ENCODE measurements around the gene AGPAT3.

The AGPAT3 gene

DNA sequence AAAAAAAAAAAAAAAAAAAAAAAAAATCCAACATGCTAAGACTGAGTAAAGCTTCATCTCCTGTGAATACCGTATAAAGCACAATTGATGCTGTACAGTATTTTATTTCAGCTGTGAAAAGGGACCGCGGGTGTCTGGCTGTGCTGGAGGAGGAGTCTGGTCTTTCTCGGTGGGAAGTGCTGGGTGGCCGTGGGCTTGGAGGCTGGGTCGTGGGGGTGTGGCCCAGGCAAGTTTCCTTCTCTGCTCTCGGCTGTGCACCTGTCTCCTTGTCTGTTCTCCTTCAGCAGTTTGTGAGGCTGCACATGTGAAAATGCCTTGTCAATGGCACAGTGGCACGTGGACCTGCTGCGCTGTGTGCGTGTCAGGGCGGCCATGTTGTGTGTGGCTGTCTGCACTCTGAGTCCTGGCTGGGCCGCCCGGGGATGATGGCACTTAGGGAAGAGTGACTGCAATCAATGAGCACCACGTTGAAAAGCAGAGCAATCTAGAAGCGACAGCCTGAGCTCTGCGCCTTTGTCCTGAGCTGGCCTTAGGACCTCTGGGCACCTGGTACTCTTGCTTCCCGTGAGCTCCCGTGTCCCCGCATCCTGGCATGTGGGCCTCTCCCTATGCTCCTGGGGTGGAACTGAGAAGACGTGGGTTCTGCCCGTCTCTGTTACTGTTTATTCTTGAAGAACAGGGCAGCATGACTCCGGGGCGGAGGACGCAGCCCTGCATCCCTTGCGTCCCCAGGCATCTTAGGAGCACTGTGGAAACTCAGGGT lies 14.5 kb downstream of the AGPAT3 start:
- no peak overlapping the region for H3K4me3 Mint-ChIP-seq
- no peaks in the 10 kb centered on the region for H3K27me3 Mint-ChIP-seq (ENCODE audit: low read depth)
- peaks cover 28% of the 10 kb centered on the region for H3K36me3 Mint-ChIP-seq (ENCODE audit: low read depth)
- H3K4me1 Mint-ChIP-seq (ENCODE audit: low read depth): peaks cover 33% of the 10 kb centered on the region
- peaks cover 4% of the 10 kb centered on the region for H3K9me3 Mint-ChIP-seq
- no peak overlapping the region for H3K27ac Mint-ChIP-seq

DNA sequence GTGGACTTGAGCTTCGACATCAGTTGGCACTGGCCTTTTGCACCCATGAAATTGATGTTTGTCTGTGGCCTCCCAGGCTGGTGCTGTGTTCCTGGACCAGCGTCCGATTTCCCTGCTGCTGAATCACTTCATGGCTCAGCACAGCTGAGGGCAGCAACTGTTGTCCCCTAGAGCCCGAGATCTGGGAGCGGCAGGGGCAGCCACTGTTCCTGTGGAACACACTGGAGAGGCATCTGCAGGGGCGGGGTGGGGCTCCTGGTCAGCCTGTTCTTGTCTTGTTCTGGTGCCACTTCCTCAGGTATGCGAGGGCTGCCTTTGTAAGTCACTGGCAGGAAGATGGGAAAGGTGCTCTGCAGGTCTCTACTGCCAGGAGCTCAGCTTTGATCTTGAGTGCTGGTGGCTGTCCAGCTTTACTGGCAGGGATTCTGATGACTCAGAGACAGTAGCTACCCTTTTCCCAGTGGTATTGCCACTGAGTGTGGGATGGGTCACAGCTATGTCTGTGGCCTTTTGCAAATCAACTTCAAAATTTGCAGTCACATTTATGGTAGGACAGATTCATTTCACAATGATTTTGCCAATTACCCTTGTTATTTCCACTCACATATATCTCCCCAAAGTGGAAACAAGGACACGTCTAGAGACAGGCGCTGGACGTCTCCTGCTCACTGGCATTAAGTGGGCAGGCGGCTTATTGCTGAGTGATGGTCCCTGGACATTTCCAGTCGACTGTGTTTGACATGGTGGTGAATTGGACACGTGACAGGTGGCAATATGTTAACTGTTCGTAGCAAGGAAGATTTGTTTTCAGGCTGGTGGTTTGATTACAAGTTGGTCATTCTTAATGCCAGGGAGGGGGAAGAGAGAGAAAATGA lies 15.3 kb downstream of the AGPAT3 start:
- H3K4me3 Mint-ChIP-seq: no peak overlapping the region
- H3K27me3 Mint-ChIP-seq (ENCODE audit: low read depth): no peaks in the 10 kb centered on the region
- peaks cover 23% of the 10 kb centered on the region for H3K36me3 Mint-ChIP-seq (ENCODE audit: low read depth)
- no peak overlapping the region for H3K27ac Mint-ChIP-seq
- peaks cover 2% of the 10 kb centered on the region for H3K9me3 Mint-ChIP-seq
- H3K4me1 Mint-ChIP-seq (ENCODE audit: low read depth): peaks cover 34% of the 10 kb centered on the region

DNA sequence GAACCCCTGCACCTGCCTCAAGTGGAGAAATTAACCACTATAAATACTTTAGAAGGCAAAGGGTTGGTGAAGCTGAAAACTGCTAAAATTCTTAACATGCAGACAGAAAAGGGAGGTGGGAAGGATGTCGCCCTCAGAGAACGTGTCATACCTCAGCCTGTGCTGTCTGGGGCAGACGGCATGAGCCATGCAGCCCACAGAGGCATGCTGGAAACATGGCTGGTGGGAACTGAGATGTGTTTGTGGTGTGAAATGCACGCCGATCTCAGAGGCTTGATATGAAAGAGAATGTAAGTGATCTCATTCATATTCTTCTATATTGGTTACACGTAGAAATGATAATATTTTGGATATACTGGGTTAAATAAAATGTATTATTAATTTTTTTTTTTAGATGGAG lies 16.3 kb downstream of the AGPAT3 start:
- Mint-ChIP-seq H3K27me3 (ENCODE audit: low read depth) (no peaks in the 10 kb centered on the region), H3K9me3 (no peaks in the 10 kb centered on the region), H3K4me3 (no peak overlapping the region), H3K36me3 (ENCODE audit: low read depth) (peaks cover 20% of the 10 kb centered on the region), H3K4me1 (ENCODE audit: low read depth) (peaks cover 40% of the 10 kb centered on the region), H3K27ac (no peak overlapping the region)

DNA sequence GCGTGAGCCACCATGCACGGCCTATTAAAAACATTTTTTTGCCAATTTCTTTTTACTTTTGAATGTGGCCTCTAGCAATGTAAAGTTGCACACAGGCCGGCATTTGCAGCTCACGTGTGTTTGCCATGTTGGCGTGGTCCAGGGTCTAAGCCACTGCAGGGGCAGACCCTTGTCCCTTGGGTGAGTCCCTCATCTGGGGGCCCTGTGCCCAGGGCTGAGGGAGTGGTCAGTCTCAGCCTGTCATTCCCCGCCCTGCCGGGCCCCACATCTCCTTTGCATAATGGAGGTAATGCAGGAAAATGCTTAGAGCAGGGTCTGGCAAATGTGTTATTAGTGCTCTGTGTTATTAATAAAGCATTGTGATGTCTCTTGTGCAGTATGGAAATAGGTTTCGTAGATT lies 16.9 kb downstream of the AGPAT3 start:
- Mint-ChIP-seq H3K4me3 (no peak overlapping the region), H3K27ac (no peak overlapping the region), H3K9me3 (no peaks in the 10 kb centered on the region), H3K36me3 (ENCODE audit: low read depth) (peaks cover 19% of the 10 kb centered on the region), H3K27me3 (ENCODE audit: low read depth) (no peaks in the 10 kb centered on the region), H3K4me1 (ENCODE audit: low read depth) (peaks cover 40% of the 10 kb centered on the region)

DNA sequence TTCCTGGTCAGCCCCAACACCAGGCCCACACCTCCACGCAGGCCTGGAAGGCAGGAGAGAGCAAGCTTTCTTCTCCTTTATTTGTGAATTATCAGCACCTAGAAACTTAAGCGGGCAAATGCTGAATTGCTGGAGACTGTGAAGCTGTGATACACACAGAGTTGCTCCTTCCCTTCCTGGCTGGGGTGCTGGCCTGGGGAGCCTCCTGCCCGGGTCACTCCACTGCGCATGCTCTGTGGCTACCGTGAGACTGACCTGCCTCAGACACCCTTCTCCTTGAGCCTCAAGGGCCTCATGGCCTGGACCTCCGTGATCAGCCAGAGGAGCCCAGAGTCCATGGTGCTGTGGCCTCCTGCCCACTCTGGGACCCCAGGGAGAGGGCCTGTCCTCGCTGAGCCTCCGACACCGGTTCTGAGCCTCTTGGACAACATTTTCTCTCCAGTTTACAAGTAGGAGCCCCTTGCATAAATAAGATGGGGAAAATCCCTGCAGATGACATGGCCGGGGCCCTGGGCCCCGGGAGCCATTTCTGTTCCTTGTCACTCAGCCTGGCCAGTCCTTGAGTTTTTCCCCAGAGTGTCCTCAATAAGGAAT lies 18.0 kb downstream of the AGPAT3 start:
- no peaks in the 10 kb centered on the region for H3K27me3 Mint-ChIP-seq (ENCODE audit: low read depth)
- H3K27ac Mint-ChIP-seq: no peak overlapping the region
- peaks cover 20% of the 10 kb centered on the region for H3K36me3 Mint-ChIP-seq (ENCODE audit: low read depth)
- H3K9me3 Mint-ChIP-seq: no peaks in the 10 kb centered on the region
- no peak overlapping the region for H3K4me3 Mint-ChIP-seq
- peaks cover 39% of the 10 kb centered on the region for H3K4me1 Mint-ChIP-seq (ENCODE audit: low read depth)

DNA sequence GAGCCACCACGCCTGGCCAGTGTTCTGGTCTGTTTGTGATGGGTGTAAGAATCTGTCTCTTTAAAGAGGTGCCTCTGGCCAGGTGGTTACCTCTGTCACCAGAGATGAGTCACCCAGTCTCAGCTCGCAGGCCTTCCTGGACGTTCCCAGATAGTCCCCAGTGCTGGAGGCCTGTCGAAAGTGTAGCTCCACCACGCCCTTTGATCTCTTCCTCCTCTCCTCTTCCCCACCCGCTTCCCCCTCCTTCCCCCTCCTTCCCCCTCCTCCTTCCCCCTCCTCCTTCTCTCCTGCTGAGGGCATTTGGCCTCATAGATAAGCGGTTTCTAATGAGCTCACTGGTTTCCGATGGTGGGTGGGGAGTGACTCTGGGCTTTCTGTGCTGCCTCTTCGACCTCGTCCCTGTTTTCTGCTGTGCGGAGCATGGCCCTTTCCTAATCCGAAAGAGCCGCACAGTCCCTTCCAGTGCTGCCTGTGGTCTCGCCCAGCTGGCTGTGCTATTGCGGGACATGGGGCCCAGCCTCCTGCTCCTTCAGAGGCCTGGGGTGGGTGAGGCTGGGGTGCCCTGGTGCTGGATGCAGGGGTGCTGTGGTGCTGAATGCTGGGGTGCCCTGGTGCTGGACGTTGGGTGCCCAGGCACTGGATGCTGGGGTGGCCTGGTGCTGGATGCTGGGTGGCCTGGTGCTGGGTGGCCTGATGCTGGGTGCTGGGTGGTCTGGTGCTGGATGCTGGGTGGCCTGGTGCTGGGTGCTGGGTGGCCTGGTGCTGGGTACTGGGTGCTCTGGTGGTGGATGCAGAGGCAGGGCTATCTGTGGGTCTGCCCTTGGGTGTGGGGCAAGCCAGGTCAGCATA lies 19.2 kb downstream of the AGPAT3 start:
- no peaks in the 10 kb centered on the region for H3K9me3 Mint-ChIP-seq
- H3K36me3 Mint-ChIP-seq (ENCODE audit: low read depth): peaks cover 16% of the 10 kb centered on the region
- H3K27me3 Mint-ChIP-seq (ENCODE audit: low read depth): no peaks in the 10 kb centered on the region
- H3K27ac Mint-ChIP-seq: peak overlapping the region; percentile 32
- peaks cover 38% of the 10 kb centered on the region for H3K4me1 Mint-ChIP-seq (ENCODE audit: low read depth)
- no peak overlapping the region for H3K4me3 Mint-ChIP-seq

DNA sequence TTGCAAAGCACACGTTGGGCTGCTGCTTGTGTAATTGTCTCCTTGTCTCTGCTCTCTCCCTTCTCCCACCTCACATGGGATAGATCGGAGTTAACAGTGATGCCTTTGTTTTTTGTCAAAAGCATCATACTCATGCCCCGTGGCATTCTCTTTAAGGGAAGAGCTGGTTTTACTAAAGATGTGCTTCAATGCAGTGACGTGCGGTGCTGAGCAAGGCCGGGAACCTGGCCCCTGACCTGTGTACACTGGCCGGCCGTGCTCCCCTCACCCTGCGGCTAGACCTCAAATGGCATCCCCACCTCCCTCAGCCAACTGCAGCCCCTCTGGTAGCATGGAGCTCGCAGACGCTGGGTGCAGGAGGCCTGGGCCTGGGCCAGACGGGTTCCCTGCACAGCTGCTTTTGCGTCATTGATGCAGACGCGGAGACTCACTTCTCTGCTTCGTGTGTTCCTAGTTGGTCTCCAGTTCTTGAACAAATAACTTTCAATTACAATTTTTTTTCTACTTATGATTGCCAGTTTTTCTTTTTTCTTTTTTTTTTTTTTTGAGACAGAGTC lies 19.9 kb downstream of the AGPAT3 start:
- Mint-ChIP-seq H3K4me1 (ENCODE audit: low read depth) (peaks cover 37% of the 10 kb centered on the region), H3K27ac (no peak overlapping the region), H3K4me3 (no peak overlapping the region), H3K36me3 (ENCODE audit: low read depth) (peaks cover 17% of the 10 kb centered on the region), H3K9me3 (no peaks in the 10 kb centered on the region), H3K27me3 (ENCODE audit: low read depth) (no peaks in the 10 kb centered on the region)

DNA sequence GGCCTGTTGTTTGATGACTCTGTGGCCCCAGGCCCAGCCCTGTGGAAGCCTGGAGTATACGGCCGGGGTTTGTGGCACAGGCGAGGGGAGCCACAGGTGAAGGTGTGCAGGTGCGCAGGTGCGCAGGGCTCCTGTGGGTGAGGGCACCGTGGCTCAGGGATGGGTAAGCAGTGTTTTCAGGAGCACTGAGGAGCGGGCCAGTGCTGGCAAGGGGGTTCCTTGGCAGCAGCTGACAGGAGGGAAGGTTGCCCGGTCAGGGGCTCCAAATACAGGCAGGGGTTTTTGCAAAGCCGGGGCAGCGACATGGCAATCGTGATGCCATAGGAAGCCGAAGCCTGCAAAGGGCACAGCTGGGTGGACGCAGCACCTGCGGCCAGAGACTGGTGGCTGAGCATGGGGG lies 20.7 kb downstream of the AGPAT3 start:
- no peak overlapping the region for H3K27ac Mint-ChIP-seq
- H3K9me3 Mint-ChIP-seq: no peaks in the 10 kb centered on the region
- H3K4me3 Mint-ChIP-seq: no peak overlapping the region
- peaks cover 18% of the 10 kb centered on the region for H3K36me3 Mint-ChIP-seq (ENCODE audit: low read depth)
- H3K4me1 Mint-ChIP-seq (ENCODE audit: low read depth): peaks cover 34% of the 10 kb centered on the region
- H3K27me3 Mint-ChIP-seq (ENCODE audit: low read depth): no peaks in the 10 kb centered on the region

DNA sequence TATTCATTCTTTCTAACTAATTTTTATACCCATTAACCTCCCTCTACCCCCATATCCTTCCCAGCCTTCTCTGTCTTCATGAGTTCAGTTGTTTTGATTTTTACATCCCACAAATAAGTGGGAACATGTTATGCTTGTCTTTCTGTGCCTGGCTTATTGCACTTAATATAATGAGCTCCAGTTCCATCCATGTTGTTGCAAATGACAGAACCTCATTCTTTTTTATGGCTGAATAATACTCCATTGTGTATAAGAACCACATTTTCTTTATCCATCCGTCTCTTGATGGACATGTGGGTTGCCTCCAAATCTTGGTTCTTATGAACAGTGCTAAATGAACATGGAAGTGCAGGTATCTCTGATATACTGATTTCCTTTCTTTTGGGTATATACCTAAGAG lies 21.5 kb downstream of the AGPAT3 start:
- Mint-ChIP-seq H3K4me1 (ENCODE audit: low read depth) (peaks cover 29% of the 10 kb centered on the region), H3K9me3 (no peaks in the 10 kb centered on the region), H3K27me3 (ENCODE audit: low read depth) (no peaks in the 10 kb centered on the region), H3K27ac (no peak overlapping the region), H3K36me3 (ENCODE audit: low read depth) (peaks cover 18% of the 10 kb centered on the region), H3K4me3 (no peak overlapping the region)

DNA sequence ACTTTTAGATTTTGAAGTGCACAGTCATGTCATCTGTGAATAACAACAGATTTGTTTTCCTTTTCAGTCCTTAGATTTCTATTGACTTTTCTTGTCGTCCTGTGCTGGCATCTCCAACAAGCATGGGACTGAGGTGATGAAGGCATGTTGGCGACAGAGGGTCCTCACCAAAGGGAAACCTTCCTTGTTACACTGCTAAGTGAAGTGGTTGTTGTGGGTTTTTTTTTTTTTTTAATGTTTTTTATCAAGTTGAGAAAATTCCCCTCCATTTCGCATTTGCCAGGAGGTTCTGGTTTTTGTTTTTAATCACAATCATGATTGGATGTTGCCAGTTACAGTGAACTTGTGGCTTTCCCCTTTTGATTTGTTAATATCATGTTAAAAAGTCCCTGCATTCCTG lies 24.0 kb downstream of the AGPAT3 start:
- no peak overlapping the region for H3K27ac Mint-ChIP-seq
- H3K4me1 Mint-ChIP-seq (ENCODE audit: low read depth): peaks cover 36% of the 10 kb centered on the region
- H3K9me3 Mint-ChIP-seq: no peaks in the 10 kb centered on the region
- H3K27me3 Mint-ChIP-seq (ENCODE audit: low read depth): no peaks in the 10 kb centered on the region
- no peak overlapping the region for H3K4me3 Mint-ChIP-seq
- H3K36me3 Mint-ChIP-seq (ENCODE audit: low read depth): peaks cover 26% of the 10 kb centered on the region

DNA sequence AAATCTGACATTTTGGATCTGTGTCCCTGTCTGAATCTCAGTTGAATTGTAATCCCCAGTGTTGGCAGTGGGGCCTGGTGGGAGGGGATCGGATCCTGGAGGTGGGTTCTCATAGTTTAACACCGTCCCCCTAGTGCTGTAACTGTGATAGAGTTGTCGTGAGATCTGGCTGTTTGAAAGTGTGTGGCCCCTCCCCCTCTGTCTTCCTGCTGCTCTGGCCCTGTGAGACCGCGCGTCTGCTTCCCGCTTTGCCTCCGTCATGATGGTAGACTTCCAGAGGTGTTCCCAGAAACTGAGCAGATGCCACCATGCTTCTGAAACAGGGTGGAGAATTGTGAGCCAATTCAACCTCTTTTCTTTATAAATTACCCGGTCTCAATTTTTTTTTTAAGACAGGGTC lies 25.0 kb downstream of the AGPAT3 start:
- Mint-ChIP-seq H3K4me1 (ENCODE audit: low read depth) (peaks cover 38% of the 10 kb centered on the region), H3K4me3 (no peak overlapping the region), H3K27me3 (ENCODE audit: low read depth) (no peaks in the 10 kb centered on the region), H3K9me3 (no peaks in the 10 kb centered on the region), H3K36me3 (ENCODE audit: low read depth) (peaks cover 30% of the 10 kb centered on the region), H3K27ac (no peak overlapping the region)

DNA sequence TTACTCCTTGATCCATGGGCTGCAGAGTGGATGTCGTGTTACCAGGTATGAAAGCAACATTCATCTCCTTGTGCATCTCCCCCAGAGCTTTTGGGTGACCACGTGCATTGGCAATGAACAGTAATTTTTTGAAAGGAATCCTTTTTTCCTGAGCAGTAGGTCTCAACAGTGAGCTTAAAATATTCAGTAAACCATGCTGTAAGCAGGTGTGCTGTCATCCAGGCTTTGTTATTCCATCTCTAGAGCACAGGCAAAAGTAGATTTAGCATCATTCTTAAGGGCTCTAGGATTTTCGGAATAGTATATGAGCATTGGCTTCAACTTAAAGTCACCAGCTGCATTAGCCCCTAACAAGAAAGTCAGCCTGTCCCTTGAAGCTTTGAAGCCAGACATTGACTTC lies 27.3 kb downstream of the AGPAT3 start:
- Mint-ChIP-seq H3K36me3 (ENCODE audit: low read depth) (peaks cover 27% of the 10 kb centered on the region), H3K4me1 (ENCODE audit: low read depth) (peaks cover 33% of the 10 kb centered on the region), H3K27me3 (ENCODE audit: low read depth) (no peaks in the 10 kb centered on the region), H3K9me3 (no peaks in the 10 kb centered on the region), H3K4me3 (no peak overlapping the region), H3K27ac (no peak overlapping the region)

DNA sequence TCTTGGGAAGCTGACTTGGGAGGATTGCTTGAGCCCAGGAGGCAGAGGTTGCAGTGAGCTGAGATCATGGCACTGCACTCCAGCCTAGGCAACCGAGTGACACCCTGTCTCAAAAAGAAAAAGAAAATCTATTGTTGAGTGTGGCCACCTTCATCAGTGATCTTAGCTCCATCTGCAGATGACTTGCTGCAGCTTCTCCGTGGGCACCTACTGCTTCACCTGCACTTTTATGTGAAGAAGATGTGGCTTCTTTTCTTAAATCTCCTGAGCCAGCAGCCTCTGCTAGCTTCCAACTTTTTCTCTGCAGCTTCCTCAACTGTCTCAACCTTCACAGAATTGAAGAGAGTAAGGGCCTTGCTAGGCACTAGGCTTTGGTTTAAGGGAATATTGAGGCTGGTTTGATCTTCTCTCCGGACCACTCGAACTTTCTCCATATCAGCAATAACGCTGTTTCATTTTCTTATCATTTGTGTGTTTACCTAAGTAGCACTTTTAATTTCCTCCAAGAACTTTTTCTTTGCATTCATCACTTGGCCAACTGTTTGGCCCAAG lies 28.0 kb downstream of the AGPAT3 start:
- Mint-ChIP-seq H3K4me3 (peak overlapping the region; percentile 70), H3K9me3 (no peaks in the 10 kb centered on the region), H3K36me3 (ENCODE audit: low read depth) (peaks cover 27% of the 10 kb centered on the region), H3K4me1 (ENCODE audit: low read depth) (peaks cover 33% of the 10 kb centered on the region), H3K27me3 (ENCODE audit: low read depth) (no peaks in the 10 kb centered on the region), H3K27ac (peak overlapping the region; percentile 85)
